ENCODE data around the gene TPRN. TPM values are rescaled to one million over a fixed set of nuclear protein-coding genes. Genes with fewer than 3 reads are reported as not detected.

Gene TPRN
- total and polyA plus RNA-seq, 9 donors: 0.68 to 18.4 (median 15.2) TPM

DNA sequence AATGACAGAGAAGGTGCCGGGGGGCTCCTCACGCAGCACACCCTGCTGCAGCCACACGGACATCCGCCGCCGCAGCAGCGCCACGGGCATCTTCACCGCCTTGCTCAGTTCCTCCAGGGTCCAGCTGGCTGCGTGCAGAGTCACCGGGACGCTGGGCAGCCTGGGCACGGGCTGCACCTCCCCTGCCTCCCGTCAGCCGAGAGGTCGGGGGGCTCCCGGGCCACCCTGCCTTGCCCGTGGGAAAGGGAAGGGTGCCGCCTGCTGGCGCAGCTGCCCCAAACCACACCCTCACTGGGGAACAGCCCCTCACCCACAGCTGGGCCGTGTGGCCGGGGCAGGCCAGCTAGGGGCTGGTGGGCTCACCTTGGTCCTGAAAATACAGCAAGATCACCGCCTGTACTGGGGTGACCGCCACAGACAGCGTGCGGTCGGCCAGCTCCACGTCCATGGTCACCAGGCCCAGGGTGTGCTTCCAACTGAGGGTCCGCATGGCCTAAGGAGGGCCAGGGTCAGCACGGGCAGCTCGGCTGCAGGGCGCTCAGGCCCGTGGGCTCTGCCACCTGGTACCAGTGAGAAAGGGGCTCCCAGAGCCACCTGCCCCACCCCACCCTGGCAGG, 25.1 kb downstream of the TPRN start:
- H3K27ac ChIP-seq: no peak overlapping the region
- TF ChIP-seq, protein P1, sequence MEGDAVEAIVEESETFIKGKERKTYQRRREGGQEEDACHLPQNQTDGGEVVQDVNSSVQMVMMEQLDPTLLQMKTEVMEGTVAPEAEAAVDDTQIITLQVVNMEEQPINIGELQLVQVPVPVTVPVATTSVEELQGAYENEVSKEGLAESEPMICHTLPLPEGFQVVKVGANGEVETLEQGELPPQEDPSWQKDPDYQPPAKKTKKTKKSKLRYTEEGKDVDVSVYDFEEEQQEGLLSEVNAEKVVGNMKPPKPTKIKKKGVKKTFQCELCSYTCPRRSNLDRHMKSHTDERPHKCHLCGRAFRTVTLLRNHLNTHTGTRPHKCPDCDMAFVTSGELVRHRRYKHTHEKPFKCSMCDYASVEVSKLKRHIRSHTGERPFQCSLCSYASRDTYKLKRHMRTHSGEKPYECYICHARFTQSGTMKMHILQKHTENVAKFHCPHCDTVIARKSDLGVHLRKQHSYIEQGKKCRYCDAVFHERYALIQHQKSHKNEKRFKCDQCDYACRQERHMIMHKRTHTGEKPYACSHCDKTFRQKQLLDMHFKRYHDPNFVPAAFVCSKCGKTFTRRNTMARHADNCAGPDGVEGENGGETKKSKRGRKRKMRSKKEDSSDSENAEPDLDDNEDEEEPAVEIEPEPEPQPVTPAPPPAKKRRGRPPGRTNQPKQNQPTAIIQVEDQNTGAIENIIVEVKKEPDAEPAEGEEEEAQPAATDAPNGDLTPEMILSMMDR (IDR thresholded peaks at IDR 0.05): no peak
- TF ChIP-seq EP300 (IDR thresholded peaks at IDR 0.05): no peak
- TF ChIP-seq POLR2A (IDR thresholded peaks at IDR 0.05): no peak
- WGBS, 3 donors: 25 to 48% (median 39%) methylated on average over 24 to 33 of the region's 33 CpGs
- no peak for DNase-seq
- no peak overlapping the region for H3K4me3 ChIP-seq
- intact Hi-C loops (cut with DNase I): no loop called here
- no peaks in the 10 kb centered on the region for H3K9me3 ChIP-seq
- H3K27me3 ChIP-seq: no peaks in the 10 kb centered on the region
- H3K36me3 ChIP-seq: no peaks in the 10 kb centered on the region
- H3K4me1 ChIP-seq (ENCODE audit: insufficient read depth): no peaks in the 10 kb centered on the region

DNA sequence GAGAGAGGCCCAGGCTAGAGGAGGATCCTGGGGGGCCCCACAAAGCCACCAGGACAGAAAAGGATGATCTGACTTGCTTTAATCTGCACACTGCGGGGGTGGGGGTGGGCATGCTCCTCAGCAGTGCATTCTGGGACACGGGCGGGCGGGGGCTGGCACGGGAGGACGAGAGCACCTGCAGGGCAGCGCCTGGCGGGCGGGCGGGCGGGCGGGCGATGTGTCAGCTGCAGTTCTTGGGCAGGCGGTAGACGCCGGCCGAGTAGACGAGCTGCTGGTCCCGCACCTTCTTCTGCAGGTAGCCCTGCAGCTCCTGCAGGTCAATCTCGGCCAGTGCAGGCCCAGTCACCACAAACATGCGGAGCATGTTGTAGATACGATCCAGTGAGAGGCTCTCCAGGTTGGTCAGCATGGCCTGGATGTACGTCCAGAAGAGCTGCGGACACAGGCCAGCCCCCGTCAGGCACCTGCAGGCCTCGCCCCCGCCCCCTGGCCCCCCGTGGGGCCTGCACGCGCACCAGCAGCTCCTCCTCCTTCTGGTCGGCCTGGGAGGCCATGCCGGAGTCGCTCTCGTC, 25.7 kb downstream of the TPRN start:
- 23 to 66% (median 45%) methylated on average over 7 to 34 of the region's 34 CpGs for WGBS, 3 donors
- no peak overlapping the region for H3K4me3 ChIP-seq
- TF ChIP-seq EP300 (IDR thresholded peaks at IDR 0.05) (no peak), POLR2A (IDR thresholded peaks at IDR 0.05) (no peak)
- TF ChIP-seq, protein P1 (IDR thresholded peaks at IDR 0.05): no peak
- H3K4me1 ChIP-seq (ENCODE audit: insufficient read depth): no peaks in the 10 kb centered on the region
- H3K36me3 ChIP-seq: no peaks in the 10 kb centered on the region
- DNase-seq: no peak
- no peaks in the 10 kb centered on the region for H3K9me3 ChIP-seq
- H3K27ac ChIP-seq: no peak overlapping the region
- H3K27me3 ChIP-seq: no peaks in the 10 kb centered on the region
- intact Hi-C loops (cut with DNase I): no loop called here

DNA sequence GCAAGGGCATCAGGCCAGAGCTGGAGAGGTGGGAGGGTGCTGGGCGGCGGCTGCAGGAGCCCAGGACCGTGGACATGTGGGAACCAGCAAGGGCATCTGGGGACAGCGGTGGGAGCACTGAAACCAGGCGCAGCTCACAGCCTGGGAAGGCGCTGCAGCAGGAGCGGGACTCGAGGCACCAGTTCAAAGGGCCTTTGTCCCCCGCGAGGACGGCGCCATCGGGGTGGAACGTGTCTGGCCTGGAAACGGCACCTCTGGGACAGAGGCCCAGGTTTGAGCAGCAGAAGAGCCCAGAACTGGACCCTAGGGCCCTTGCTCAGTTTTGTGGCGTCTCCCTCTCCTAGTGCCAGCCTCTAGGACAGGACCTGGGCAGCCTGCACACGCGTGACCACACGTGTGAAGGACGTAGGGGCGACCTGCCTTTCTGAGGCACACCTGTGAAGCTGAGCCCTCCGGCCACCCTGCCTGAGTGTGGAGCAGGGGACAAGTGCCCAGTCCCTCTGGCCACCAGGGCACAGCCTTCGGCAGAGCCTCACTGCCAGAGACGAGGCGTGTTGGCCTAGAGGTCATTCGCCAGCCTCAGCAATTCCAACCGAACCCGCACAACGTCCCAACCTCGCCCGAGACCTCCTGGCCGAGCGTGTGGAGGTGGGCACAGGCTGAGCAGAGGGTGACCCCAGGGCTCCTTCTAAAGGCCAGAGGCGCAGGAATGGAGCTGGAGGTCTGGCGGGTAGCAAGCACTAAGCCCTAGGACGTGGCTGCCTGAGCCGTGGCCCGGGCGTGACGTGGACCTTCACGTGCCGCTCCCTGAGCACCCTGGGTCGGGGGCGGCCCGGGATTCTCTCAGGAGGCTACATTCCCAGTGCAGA, 26.5 kb downstream of the TPRN start:
- no peaks in the 10 kb centered on the region for H3K9me3 ChIP-seq
- intact Hi-C loops (cut with DNase I): no loop called here
- no peaks in the 10 kb centered on the region for H3K36me3 ChIP-seq
- DNase-seq: no peak
- H3K27ac ChIP-seq: no peak overlapping the region
- 70 to 84% (median 80%) methylated on average over 44 to 45 of the region's 45 CpGs for WGBS, 3 donors
- no peak overlapping the region for H3K4me3 ChIP-seq
- H3K27me3 ChIP-seq: peaks cover 2% of the 10 kb centered on the region
- H3K4me1 ChIP-seq (ENCODE audit: insufficient read depth): peaks cover 5% of the 10 kb centered on the region
- TF ChIP-seq POLR2A (IDR thresholded peaks at IDR 0.05) (no peak), EP300 (IDR thresholded peaks at IDR 0.05) (no peak)
- TF ChIP-seq, protein P1 (IDR thresholded peaks at IDR 0.05): no peak

DNA sequence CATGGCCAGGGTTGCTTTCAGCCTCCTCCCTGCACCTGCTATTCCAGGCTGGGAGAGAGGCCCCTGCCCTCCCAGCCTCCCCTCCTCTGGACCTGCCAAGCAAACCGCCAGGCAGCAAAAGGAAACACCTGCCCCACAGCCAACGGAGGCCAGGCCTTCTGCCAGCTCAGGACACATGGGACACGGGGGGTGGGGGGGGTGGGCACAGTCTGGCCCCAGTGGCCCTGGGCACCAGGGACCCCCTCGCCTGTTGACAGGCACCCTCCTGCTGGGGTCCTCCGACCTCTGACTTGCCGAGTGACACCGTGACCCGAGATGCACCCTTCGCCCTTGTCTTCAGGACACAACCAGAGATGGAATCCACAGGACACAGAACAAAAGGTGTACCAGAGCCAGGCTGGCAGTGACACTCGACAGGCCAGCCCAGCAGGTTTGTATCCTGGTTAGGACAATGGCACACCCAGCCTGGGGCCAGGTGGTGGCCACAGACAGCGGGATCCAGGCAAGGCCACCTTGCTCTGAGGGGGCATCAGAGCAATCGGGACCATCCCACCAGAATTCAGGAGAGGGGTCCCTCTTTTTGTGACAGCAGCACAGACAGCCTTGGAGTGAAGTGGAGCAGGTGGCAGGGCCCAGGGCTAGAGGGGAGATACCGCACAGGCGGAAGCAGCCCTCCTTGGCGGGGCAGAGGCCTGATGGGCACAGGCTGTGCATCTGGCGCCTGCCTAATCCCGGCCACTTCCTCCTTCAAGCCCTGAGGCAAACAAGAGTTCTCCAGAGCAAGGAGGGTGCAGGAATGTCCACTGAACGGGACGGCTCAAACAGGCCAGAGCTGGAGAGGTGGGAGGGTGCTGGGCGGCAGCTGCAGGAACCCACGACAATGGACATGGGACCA, 27.4 kb downstream of the TPRN start:
- H3K27ac ChIP-seq: no peak overlapping the region
- TF ChIP-seq, protein P1 (IDR thresholded peaks at IDR 0.05): no peak
- TF ChIP-seq POLR2A (IDR thresholded peaks at IDR 0.05) (no peak), EP300 (IDR thresholded peaks at IDR 0.05) (no peak)
- intact Hi-C loops (cut with DNase I): no loop called here
- H3K9me3 ChIP-seq: no peaks in the 10 kb centered on the region
- 60 to 65% (median 65%) methylated on average over 20 to 21 of the region's 21 CpGs for WGBS, 3 donors
- no peaks in the 10 kb centered on the region for H3K36me3 ChIP-seq
- peaks cover 4% of the 10 kb centered on the region for H3K27me3 ChIP-seq
- H3K4me3 ChIP-seq: no peak overlapping the region
- H3K4me1 ChIP-seq (ENCODE audit: insufficient read depth): peaks cover 10% of the 10 kb centered on the region
- DNase-seq: no peak
